GM12892 (cell line): ENCODE results near the gene ZMIZ1.

ENCODE experiments used
- POLR2A ChIP-seq: IDR thresholded peaks from 2 replicates; pipeline ENCODE4 v1.6.1; 2011; ENCODE audit warnings: low read depth, low read length, control low read depth
- POLR2AphosphoS5 ChIP-seq: IDR thresholded peaks from 2 replicates; pipeline ENCODE4 v1.6.1; 2011; ENCODE audit warnings: low read depth, low read length, control low read depth

- no peak for TF ChIP-seq POLR2AphosphoS5
- no peak for TF ChIP-seq POLR2A
Measured at GRCh38 chr10:79166741-79167140, 98.0 kb downstream of the ZMIZ1 start.
